SK-N-SH (cell line): ENCODE measurements around the gene MFSD11. TPM values are rescaled to one million over a fixed set of nuclear protein-coding genes. Genes with fewer than 3 reads are reported as not detected.

Experiments used
- CTCF ChIA-PET: fragments of 300-600, 350-600 bp; formaldehyde crosslinking; extraction: SDS; loops from one replicate; lab custom pipeline; 2021; lab: Yijun Ruan, JAX
- POLR2A ChIA-PET: fragments of 350-600 bp; sonication (Branson Sonifier 250); formaldehyde crosslinking; extraction: SDS; loops from one replicate; lab custom pipeline; 2020; ENCODE audit warnings: antibody characterized with exemption, inconsistent platforms; lab: Yijun Ruan, JAX
- DNase-seq: peaks from one replicate; pipeline ENCODE4 v3.0.0; 2012
- H2AFZ ChIP-seq: fragments of 200-600 bp; sonication (generic); 2 replicates; pipeline ENCODE4 v1.8.1; 2016; ENCODE audit warnings: antibody characterized with exemption, mild to moderate bottlenecking, low read depth
- H3F3A ChIP-seq: fragments of 200-600 bp; sonication (generic); replicated peaks from 2 replicates; pipeline ENCODE3; 2016; ENCODE audit warnings: antibody characterized with exemption, mild to moderate bottlenecking; ENCODE audit not compliant: insufficient read depth
- H3K27ac ChIP-seq, 2 experiments: fragments of 200-500 bp in 1 of 2; fragments of 200-600 bp in 1 of 2; sonication (Bioruptor generic) in 1 of 2; sonication (generic), shearing (Covaris generic) in 1 of 2; 2 replicates each; pipeline versions ENCODE4 v1.5.1 to v1.6.1; 2014 to 2016; ENCODE audit warnings: low read depth in 2 of 2, inconsistent platforms in 1 of 2, low read length in 1 of 2, mild to moderate bottlenecking in 1 of 2, mixed read lengths in 1 of 2
- H3K27me3 ChIP-seq: fragments of 200-600 bp; sonication (generic), shearing (Covaris generic); 2 replicates; pipeline ENCODE4 v1.6.1; 2016; ENCODE audit warnings: mixed run types; ENCODE audit not compliant: insufficient read depth
- H3K36me3 ChIP-seq, 2 experiments: fragments of 200-500 bp in 1 of 2; fragments of 200-600 bp in 1 of 2; sonication (Bioruptor generic) in 1 of 2; sonication (generic) in 1 of 2; replicated peaks in 1 of 2; 2 replicates each; pipeline versions ENCODE3 to v1.5.1; 2014 to 2016; ENCODE audit warnings: low read length in 1 of 2, mild to moderate bottlenecking in 1 of 2; ENCODE audit not compliant: insufficient read depth in 2 of 2, control insufficient read depth in 1 of 2
- H3K4me1 ChIP-seq, 2 experiments: fragments of 200-500 bp in 1 of 2; fragments of 200-600 bp in 1 of 2; sonication (Bioruptor generic) in 1 of 2; sonication (generic), shearing (Covaris generic) in 1 of 2; 2 replicates each; pipeline versions ENCODE4 v1.5.1 to v1.6.1; 2014 to 2016; ENCODE audit warnings: low read depth in 1 of 2, low read length in 1 of 2, mixed run types in 1 of 2; ENCODE audit not compliant: insufficient read depth in 2 of 2, control insufficient read depth in 1 of 2
- H3K4me2 ChIP-seq: fragments of 200-600 bp; sonication (generic), shearing (Covaris generic); 2 replicates; pipeline ENCODE4 v1.6.1; 2017; ENCODE audit warnings: mixed run types
- H3K4me3 ChIP-seq, 2 experiments: fragments of 200-500 bp in 1 of 2; fragments of 200-600 bp in 1 of 2; sonication (Bioruptor generic) in 1 of 2; sonication (generic), shearing (Covaris generic) in 1 of 2; 2 replicates each; pipeline versions ENCODE4 v1.5.1 to v1.8.1; 2014 to 2016; ENCODE audit warnings: low read depth in 2 of 2, inconsistent platforms in 1 of 2, low read length in 1 of 2, mild to moderate bottlenecking in 1 of 2, mixed read lengths in 1 of 2, moderate library complexity in 1 of 2
- H3K79me2 ChIP-seq: fragments of 200-600 bp; sonication (generic); 2 replicates; pipeline ENCODE4 v1.8.1; 2017; ENCODE audit warnings: mild to moderate bottlenecking; ENCODE audit not compliant: insufficient read depth
- H3K9ac ChIP-seq: fragments of 200-600 bp; sonication (generic); 2 replicates; pipeline ENCODE4 v1.6.1; 2017; ENCODE audit warnings: mixed run types
- H3K9me2 ChIP-seq: fragments of 200-600 bp; sonication (generic); 2 replicates; pipeline ENCODE4 v1.6.1; 2017; ENCODE audit warnings: mixed run types
- H3K9me3 ChIP-seq: fragments of 200-600 bp; sonication (generic); 2 replicates; pipeline ENCODE4 v1.6.1; 2017; ENCODE audit warnings: mixed run types, mild to moderate bottlenecking, moderate library complexity
- H4K20me1 ChIP-seq: fragments of 200-600 bp; sonication (generic); 2 replicates; pipeline ENCODE4 v1.6.1; 2017; ENCODE audit warnings: mild to moderate bottlenecking, mixed run types; ENCODE audit not compliant: insufficient read depth
- CHD2 ChIP-seq: fragments of 150-350 bp; IDR thresholded peaks from 2 replicates; pipeline ENCODE4 v1.6.1; 2018; ENCODE audit warnings: low read length; ENCODE audit not compliant: partially characterized antibody
- ELF1 ChIP-seq: IDR thresholded peaks from 2 replicates; pipeline ENCODE4 v1.4.0; 2012
- EP300 ChIP-seq, 2 experiments: IDR thresholded peaks; 2 replicates each; pipeline versions ENCODE4 v1.4.0 to v1.6.1; 2012; ENCODE audit warnings: borderline replicate concordance in 1 of 2, low read depth in 1 of 2, low read length in 1 of 2
- FOSL2 ChIP-seq: IDR thresholded peaks from 2 replicates; pipeline ENCODE4 v1.4.0; 2012; ENCODE audit warnings: low read depth, mild to moderate bottlenecking, moderate library complexity, borderline replicate concordance
- FOXJ3 ChIP-seq: sonication (generic); formaldehyde crosslinking; IDR thresholded peaks from 2 replicates; pipeline ENCODE4 v1.5.1; 2020; ENCODE audit warnings: mild to moderate bottlenecking, missing genetic modification reagents
- FOXM1 ChIP-seq: IDR thresholded peaks from 2 replicates; pipeline ENCODE4 v1.4.0; 2012; ENCODE audit warnings: low read depth, mild to moderate bottlenecking
- GABPA ChIP-seq: IDR thresholded peaks from 2 replicates; pipeline ENCODE4 v1.4.0; 2012; ENCODE audit warnings: low read depth, mild to moderate bottlenecking
- GATA2 ChIP-seq: sonication (generic); formaldehyde crosslinking; IDR thresholded peaks from 2 replicates; pipeline ENCODE4 v1.5.0; 2020; ENCODE audit warnings: mild to moderate bottlenecking, missing genetic modification reagents
- JUND ChIP-seq: IDR thresholded peaks from 2 replicates; pipeline ENCODE4 v1.4.0; 2012
- MEF2A ChIP-seq: IDR thresholded peaks from 2 replicates; pipeline ENCODE4 v1.4.0; 2012; ENCODE audit warnings: low read depth, borderline replicate concordance
- MXI1 ChIP-seq: IDR thresholded peaks from 2 replicates; pipeline ENCODE4 v1.6.1; 2012; ENCODE audit warnings: mild to moderate bottlenecking, low read depth, low read length, improper control_type of control experiment
- NRF1 ChIP-seq: IDR thresholded peaks from 2 replicates; pipeline ENCODE4 v1.6.1; 2012; ENCODE audit warnings: low read depth, mild to moderate bottlenecking, low read length
- POLR2AphosphoS5 ChIP-seq: IDR thresholded peaks from 2 replicates; pipeline ENCODE4 v1.6.1; 2012; ENCODE audit warnings: low read depth, low read length
- RAD21 ChIP-seq: IDR thresholded peaks from 2 replicates; pipeline ENCODE4 v1.6.1; 2012; ENCODE audit warnings: mild to moderate bottlenecking, low read length
- RCOR1 ChIP-seq: fragments of 150-350 bp; IDR thresholded peaks from 2 replicates; pipeline ENCODE4 v1.6.1; 2017; ENCODE audit warnings: antibody characterized with exemption, low read length
- REST ChIP-seq: IDR thresholded peaks from 2 replicates; pipeline ENCODE4 v1.6.1; 2012; ENCODE audit warnings: mild to moderate bottlenecking, low read depth, low read length, moderate library complexity
- RXRA ChIP-seq: IDR thresholded peaks from 2 replicates; pipeline ENCODE4 v1.4.0; 2012; ENCODE audit warnings: low read depth, mild to moderate bottlenecking, borderline replicate concordance
- SIN3A ChIP-seq: IDR thresholded peaks from 2 replicates; pipeline ENCODE4 v1.6.1; 2012; ENCODE audit warnings: low read depth, mild to moderate bottlenecking, low read length, moderate library complexity, borderline replicate concordance
- SMC3 ChIP-seq: IDR thresholded peaks from 2 replicates; pipeline ENCODE4 v1.6.1; 2012; ENCODE audit warnings: low read depth, low read length, improper control_type of control experiment
- TAF1 ChIP-seq: IDR thresholded peaks from 2 replicates; pipeline ENCODE4 v1.6.1; 2012; ENCODE audit warnings: low read depth, mild to moderate bottlenecking, low read length, moderate library complexity, borderline replicate concordance
- TCF12 ChIP-seq: IDR thresholded peaks from 2 replicates; pipeline ENCODE4 v1.4.0; 2012
- TEAD4 ChIP-seq: IDR thresholded peaks from 2 replicates; pipeline ENCODE4 v1.4.0; 2012; ENCODE audit warnings: mild to moderate bottlenecking, borderline replicate concordance; ENCODE audit not compliant: insufficient read depth
- USF1 ChIP-seq: IDR thresholded peaks from 2 replicates; pipeline ENCODE4 v1.4.0; 2012; ENCODE audit warnings: low read depth, borderline replicate concordance
- WGBS: methylation state at CpG from one replicate; pipeline ENCODE4 v1.1.6; 2017; ENCODE audit warnings: low lambda C conversion rate; 5-methylcytosine and 5-hydroxymethylcytosine counted together
- polyA plus RNA-seq, 3 experiments: library from polyadenylated mRNA; depleted of rRNA; stranded (reverse); fragments of >200 nt; gene quantifications; 2 replicates each; pipeline ENCODE4 v1.2.3, GENCODE V29; 2012

MFSD11 gene
- polyA plus RNA-seq, 1 of the 3 experiments (the other 2 are of a cell fraction), result 22.7 TPM

GRCh38 chr17:76811834-76812233, 73.9 kb downstream of the MFSD11 start:
- Histone ChIP-seq H3K9me3 (no peaks in the 10 kb centered on the region), H3K9me2 (no peaks in the 10 kb centered on the region), H3K9ac (no peak overlapping the region), H3K4me1 (peaks cover 0 to 3% of the 10 kb centered on the region in 2 experiments; a peak in 1 of 4 replicates), H3K27me3 (no peaks in the 10 kb centered on the region), H3K79me2 (no peaks in the 10 kb centered on the region), H2AFZ (no peak overlapping the region), H3K36me3 (no peaks in the 10 kb centered on the region), H3K4me2 (no peak overlapping the region), H3F3A (no peaks in the 10 kb centered on the region), H3K27ac (no peak overlapping the region), H3K4me3 (no peak overlapping the region), H4K20me1 (no peaks in the 10 kb centered on the region)
- ChIA-PET POLR2A (interaction anchor here (0.8 to 1.2 kb wide), 2 partner anchors 56 to 74 kb away, joined by 3 read pairs; partner anchors contain the start of genes MFSD11 and MGAT5B), CTCF (interaction anchor here (0.7 to 8.3 kb wide), 9 partner anchors 14 to 255 kb away, joined by 3 to 71 read pairs (median 5); partner anchors contain the start of gene MGAT5B)
- TF ChIP-seq CHD2, result no peak
- no peak for TF ChIP-seq TEAD4
- no peak for TF ChIP-seq SIN3A
- TF ChIP-seq FOXJ3 (CRISPR knock-in tag), result no peak
- no peak for TF ChIP-seq TCF12
- no peak for TF ChIP-seq REST
- no peak for TF ChIP-seq RAD21
- TF ChIP-seq POLR2AphosphoS5, result no peak
- no peak for TF ChIP-seq SMC3
- no peak for TF ChIP-seq FOSL2
- no peak for TF ChIP-seq GATA2
- 71% methylated on average over 5 of the region's 5 CpGs for WGBS
- no peak for DNase-seq

GRCh38 chr17:76812263-76812662, 74.3 kb downstream of the MFSD11 start:
- TF ChIP-seq RAD21, result no peak
- no peak for TF ChIP-seq ELF1
- no peak for TF ChIP-seq CHD2
- TF ChIP-seq TCF12, result no peak
- no peak for TF ChIP-seq TEAD4
- TF ChIP-seq MXI1, result no peak
- no peak for TF ChIP-seq NRF1
- no peak for TF ChIP-seq USF1
- TF ChIP-seq SIN3A, result no peak
- no peak for TF ChIP-seq TAF1
- TF ChIP-seq MEF2A, result no peak
- TF ChIP-seq RXRA, result no peak
- no peak for TF ChIP-seq JUND
- no peak for TF ChIP-seq GABPA
- no peak for TF ChIP-seq EP300 (IDR thresholded peaks at IDR 0.05; ENCODE audit: borderline replicate concordance in 1 of 2, low read depth in 1 of 2, low read length in 1 of 2)
- TF ChIP-seq FOXM1, result no peak
- TF ChIP-seq RCOR1, result no peak
- no peak for TF ChIP-seq SMC3
- TF ChIP-seq, all 33 proteins: peak for 0
- no peaks in the 10 kb centered on the region for H3K9me3 ChIP-seq
- H3F3A ChIP-seq, result no peaks in the 10 kb centered on the region
- H3K36me3 ChIP-seq, result no peaks in the 10 kb centered on the region
- H3K79me2 ChIP-seq, result no peaks in the 10 kb centered on the region
- H3K9ac ChIP-seq, result no peak overlapping the region
- ChIA-PET POLR2A (no interaction called here), CTCF (interaction anchor here (0.7 to 8.3 kb wide), 10 partner anchors 8 to 254 kb away, joined by 3 to 71 read pairs (median 4); partner anchors contain the start of gene MGAT5B)
- H3K27me3 ChIP-seq, result no peaks in the 10 kb centered on the region
- no peak overlapping the region for H3K27ac ChIP-seq
- peaks cover 0 to 3% of the 10 kb centered on the region in 2 experiments; a peak in 1 of 4 replicates for H3K4me1 ChIP-seq
- H2AFZ ChIP-seq, result no peak overlapping the region
- no peaks in the 10 kb centered on the region for H4K20me1 ChIP-seq
- DNase-seq, result no peak
- H3K9me2 ChIP-seq, result no peaks in the 10 kb centered on the region
- WGBS, result 76% methylated on average over 4 of the region's 4 CpGs
- H3K4me3 ChIP-seq, result no peak overlapping the region
- no peak overlapping the region for H3K4me2 ChIP-seq
